Neural progenitor cell (in vitro differentiated cells): ENCODE results near the gene FAM53A. TPM values are rescaled to one million over a fixed set of nuclear protein-coding genes. Genes with fewer than 3 reads are reported as not detected.

Source experiments
- DNase-seq: peaks from one replicate; pipeline ENCODE4 v3.0.0-alpha.2; 2016; ENCODE audit warnings: low spot score
- H2AFZ ChIP-seq: fragments of 200-600 bp; sonication (generic); replicated peaks from 2 replicates; pipeline ENCODE4 v1.6.1; 2016; ENCODE audit warnings: antibody characterized with exemption
- H3F3A ChIP-seq: fragments of 200-600 bp; sonication (generic); 2 replicates; pipeline ENCODE4 v1.6.1; 2016; ENCODE audit warnings: antibody characterized with exemption, low read depth
- H3K27ac ChIP-seq: fragments of 200-600 bp; sonication (generic); 2 replicates; pipeline ENCODE4 v1.5.1; 2016; ENCODE audit warnings: mild to moderate bottlenecking
- H3K27me3 ChIP-seq: fragments of 200-600 bp; sonication (generic); 2 replicates; pipeline ENCODE4 v1.6.1; 2016; ENCODE audit warnings: mild to moderate bottlenecking, moderate library complexity
- H3K36me3 ChIP-seq: fragments of 200-600 bp; sonication (generic); 2 replicates; pipeline ENCODE4 v1.5.1; 2016
- H3K4me1 ChIP-seq: fragments of 200-600 bp; sonication (generic); 2 replicates; pipeline ENCODE4 v1.6.1; 2016; ENCODE audit warnings: mixed run types
- H3K4me2 ChIP-seq: fragments of 200-600 bp; sonication (generic); 2 replicates; pipeline ENCODE4 v1.6.1; 2016
- H3K4me3 ChIP-seq: fragments of 200-600 bp; sonication (generic); 2 replicates; pipeline ENCODE4 v1.5.1; 2016
- H3K79me2 ChIP-seq: fragments of 200-600 bp; sonication (generic); 2 replicates; pipeline ENCODE4 v1.6.1; 2016; ENCODE audit warnings: low read depth
- H3K9ac ChIP-seq: fragments of 200-600 bp; sonication (generic); 2 replicates; pipeline ENCODE4 v1.6.1; 2016
- H3K9me3 ChIP-seq: fragments of 200-600 bp; sonication (generic); 2 replicates; pipeline ENCODE4 v1.5.1; 2016; ENCODE audit warnings: low read depth
- H4K20me1 ChIP-seq: fragments of 200-600 bp; sonication (generic); 2 replicates; pipeline ENCODE4 v1.6.1; 2016; ENCODE audit warnings: low read depth
- H3K27ac Mint-ChIP-seq: 3 replicates; pipeline ENCODE4 v1.8.0; 2021; ENCODE audit warnings: mixed read lengths
- H3K27me3 Mint-ChIP-seq: 2 replicates; pipeline ENCODE4 v1.8.0; 2022; ENCODE audit warnings: low read depth, mild to moderate bottlenecking, inconsistent platforms, moderate library complexity, mixed read lengths; ENCODE audit not compliant: insufficient read depth
- H3K36me3 Mint-ChIP-seq: 3 replicates; pipeline ENCODE4 v1.8.0; 2021; ENCODE audit warnings: mixed read lengths
- H3K4me1 Mint-ChIP-seq: 3 replicates; pipeline ENCODE4 v1.8.0; 2021; ENCODE audit warnings: mixed read lengths
- H3K4me3 Mint-ChIP-seq: 3 replicates; pipeline ENCODE4 v1.8.0; 2021; ENCODE audit warnings: mild to moderate bottlenecking, moderate library complexity, mixed read lengths
- H3K9me3 Mint-ChIP-seq: 3 replicates; pipeline ENCODE4 v1.8.0; 2020; ENCODE audit warnings: mixed read lengths
- EZH2 ChIP-seq: fragments of 200-600 bp; sonication (generic); IDR thresholded peaks from 2 replicates; pipeline ENCODE4 v1.6.1; 2017; ENCODE audit warnings: antibody characterized with exemption, mild to moderate bottlenecking, moderate library complexity
- EZH2phosphoT487 ChIP-seq: fragments of 200-600 bp; sonication (generic); IDR thresholded peaks from 2 replicates; pipeline ENCODE4 v1.6.1; 2017; ENCODE audit warnings: antibody characterized with exemption
- total RNA-seq: library from RNA; depleted of rRNA; stranded (reverse); fragments of >200 nt; gene quantifications from 2 replicates; pipeline ENCODE4 v1.2.3, GENCODE V29; 2015; ENCODE audit warnings: low replicate concordance
- TF ChIP-seq, protein P1 (sequence below): fragments of 200-600 bp; sonication (generic); IDR thresholded peaks from 2 replicates; pipeline ENCODE4 v1.5.1; 2017; ENCODE audit warnings: antibody characterized with exemption, mild to moderate bottlenecking

Gene FAM53A
- total RNA-seq, 1 donor from 2014 or later: 3.2 TPM

DNA sequence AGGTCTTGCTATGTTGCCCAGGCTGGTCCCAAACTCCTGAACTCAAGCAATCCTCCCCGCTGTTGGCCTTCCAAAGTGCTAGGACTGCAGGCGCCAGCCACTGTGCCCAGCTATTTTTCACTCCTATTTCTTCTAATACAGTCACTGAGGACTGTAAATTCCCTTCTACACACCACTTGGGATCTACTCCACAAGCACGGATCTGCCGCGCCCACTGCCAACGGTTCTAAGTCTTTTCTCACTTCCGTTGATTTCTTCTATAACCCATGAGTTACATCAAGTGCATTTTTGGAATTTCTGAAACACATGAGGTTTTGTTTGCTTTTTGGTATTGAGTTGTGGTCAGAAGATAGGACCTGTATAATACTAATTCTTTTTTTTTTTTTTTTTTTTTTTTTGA is 48.6 kb downstream of the FAM53A start:
- Mint-ChIP-seq H3K27ac (no peak overlapping the region), H3K36me3 (peaks cover 2% of the 10 kb centered on the region), H3K4me1 (peaks cover 12% of the 10 kb centered on the region), H3K27me3 (peaks cover 8% of the 10 kb centered on the region), H3K4me3 (no peak overlapping the region), H3K9me3 (peaks cover 3% of the 10 kb centered on the region)
- H2AFZ ChIP-seq: no peak overlapping the region
- no peaks in the 10 kb centered on the region for H3K27me3 ChIP-seq
- H3F3A ChIP-seq: no peaks in the 10 kb centered on the region
- no peaks in the 10 kb centered on the region for H3K79me2 ChIP-seq
- no peaks in the 10 kb centered on the region for H4K20me1 ChIP-seq
- no peak overlapping the region for H3K4me2 ChIP-seq
- no peak for DNase-seq
- H3K4me1 ChIP-seq: no peaks in the 10 kb centered on the region
- H3K9me3 ChIP-seq: no peaks in the 10 kb centered on the region
- no peak for TF ChIP-seq EZH2phosphoT487
- TF ChIP-seq, protein P1, sequence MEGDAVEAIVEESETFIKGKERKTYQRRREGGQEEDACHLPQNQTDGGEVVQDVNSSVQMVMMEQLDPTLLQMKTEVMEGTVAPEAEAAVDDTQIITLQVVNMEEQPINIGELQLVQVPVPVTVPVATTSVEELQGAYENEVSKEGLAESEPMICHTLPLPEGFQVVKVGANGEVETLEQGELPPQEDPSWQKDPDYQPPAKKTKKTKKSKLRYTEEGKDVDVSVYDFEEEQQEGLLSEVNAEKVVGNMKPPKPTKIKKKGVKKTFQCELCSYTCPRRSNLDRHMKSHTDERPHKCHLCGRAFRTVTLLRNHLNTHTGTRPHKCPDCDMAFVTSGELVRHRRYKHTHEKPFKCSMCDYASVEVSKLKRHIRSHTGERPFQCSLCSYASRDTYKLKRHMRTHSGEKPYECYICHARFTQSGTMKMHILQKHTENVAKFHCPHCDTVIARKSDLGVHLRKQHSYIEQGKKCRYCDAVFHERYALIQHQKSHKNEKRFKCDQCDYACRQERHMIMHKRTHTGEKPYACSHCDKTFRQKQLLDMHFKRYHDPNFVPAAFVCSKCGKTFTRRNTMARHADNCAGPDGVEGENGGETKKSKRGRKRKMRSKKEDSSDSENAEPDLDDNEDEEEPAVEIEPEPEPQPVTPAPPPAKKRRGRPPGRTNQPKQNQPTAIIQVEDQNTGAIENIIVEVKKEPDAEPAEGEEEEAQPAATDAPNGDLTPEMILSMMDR: no peak
- no peak for TF ChIP-seq EZH2
- H3K36me3 ChIP-seq: no peaks in the 10 kb centered on the region
- H3K9ac ChIP-seq: no peak overlapping the region
- no peak overlapping the region for H3K4me3 ChIP-seq
- no peak overlapping the region for H3K27ac ChIP-seq

DNA sequence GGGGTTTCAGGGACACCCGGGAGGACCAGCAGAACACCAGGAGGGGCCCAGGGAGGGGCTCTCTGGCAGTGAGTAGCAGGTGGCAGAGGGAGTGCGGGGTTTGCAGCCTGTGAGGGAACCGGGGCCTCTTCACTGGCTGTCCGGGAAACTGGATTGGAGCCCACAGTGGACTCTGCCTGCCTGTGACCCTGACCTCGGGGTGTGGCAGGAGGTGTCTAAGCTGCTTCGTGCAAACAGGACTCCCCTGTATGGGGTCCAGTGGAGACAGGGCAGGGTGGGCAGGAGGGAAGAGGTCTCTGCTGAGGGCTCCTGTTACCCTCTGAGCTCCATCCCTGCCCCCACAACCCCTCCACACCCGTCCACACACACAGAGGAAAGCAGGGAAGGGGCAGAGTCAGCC is 50.1 kb downstream of the FAM53A start:
- TF ChIP-seq EZH2 (no peak), EZH2phosphoT487 (no peak)
- TF ChIP-seq, protein P1: no peak
- Histone ChIP-seq H3F3A (no peaks in the 10 kb centered on the region), H3K79me2 (no peaks in the 10 kb centered on the region), H3K4me2 (no peak overlapping the region), H3K36me3 (no peaks in the 10 kb centered on the region), H2AFZ (no peak overlapping the region), H3K27ac (no peak overlapping the region), H3K27me3 (no peaks in the 10 kb centered on the region), H3K9ac (no peak overlapping the region), H3K4me3 (no peak overlapping the region), H3K9me3 (no peaks in the 10 kb centered on the region), H3K4me1 (no peaks in the 10 kb centered on the region), H4K20me1 (no peaks in the 10 kb centered on the region)
- H3K9me3 Mint-ChIP-seq: peaks cover 3% of the 10 kb centered on the region
- no peak overlapping the region for H3K27ac Mint-ChIP-seq
- H3K4me3 Mint-ChIP-seq: no peak overlapping the region
- peaks cover 6% of the 10 kb centered on the region for H3K4me1 Mint-ChIP-seq
- peaks cover 2% of the 10 kb centered on the region for H3K36me3 Mint-ChIP-seq
- peaks cover 8% of the 10 kb centered on the region for H3K27me3 Mint-ChIP-seq
- DNase-seq: no peak

DNA sequence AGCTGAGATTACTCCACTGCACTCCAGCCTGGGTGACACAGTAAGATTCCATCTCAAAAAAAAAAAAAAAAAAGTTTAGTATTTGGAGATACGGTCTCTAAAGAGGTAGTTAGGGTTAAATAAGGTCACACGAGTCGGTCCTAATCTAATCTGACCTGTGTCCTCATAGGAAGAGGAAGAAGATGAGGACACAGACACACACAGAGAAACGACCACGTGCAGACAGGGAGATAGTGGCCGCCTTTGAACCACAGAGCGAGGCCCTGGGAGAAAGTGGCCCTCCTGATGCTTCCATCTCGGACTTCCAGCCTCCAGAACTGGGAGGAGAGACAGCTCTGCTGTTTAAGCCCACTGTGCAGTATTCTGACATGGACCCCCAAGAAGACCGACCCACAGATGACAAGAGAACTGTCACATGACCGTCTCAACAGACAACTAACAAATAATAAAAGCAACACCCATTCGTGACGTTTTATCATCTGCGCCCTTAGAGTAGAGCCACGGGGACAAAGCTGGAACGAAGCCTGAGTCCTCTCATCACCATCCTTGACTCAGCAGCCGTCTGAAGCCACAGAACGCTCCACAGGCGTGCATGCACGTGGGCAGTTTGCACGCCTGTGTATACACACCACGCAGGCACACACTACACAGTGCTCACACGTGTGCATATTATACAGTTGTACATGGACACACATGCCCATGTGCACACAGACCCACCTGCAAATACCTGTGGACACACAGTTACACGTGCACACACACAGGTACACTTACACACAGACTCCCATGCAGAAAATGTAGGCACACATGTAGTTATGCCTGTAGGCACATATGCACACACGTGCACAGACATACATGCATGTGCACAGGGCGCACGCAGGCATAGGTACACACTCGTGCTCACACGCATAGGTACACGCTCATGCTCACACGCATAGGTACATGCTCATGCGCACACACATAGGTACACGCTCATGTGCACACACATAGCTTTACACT is 51.7 kb downstream of the FAM53A start:
- Histone ChIP-seq H4K20me1 (no peaks in the 10 kb centered on the region), H3K4me2 (no peak overlapping the region), H3K36me3 (no peaks in the 10 kb centered on the region), H3K79me2 (no peaks in the 10 kb centered on the region), H3K9ac (no peak overlapping the region), H3K27ac (no peak overlapping the region), H2AFZ (no peak overlapping the region), H3K4me1 (no peaks in the 10 kb centered on the region), H3F3A (no peaks in the 10 kb centered on the region), H3K27me3 (no peaks in the 10 kb centered on the region), H3K4me3 (no peak overlapping the region), H3K9me3 (no peaks in the 10 kb centered on the region)
- Mint-ChIP-seq H3K27ac (no peak overlapping the region), H3K27me3 (peaks cover 8% of the 10 kb centered on the region), H3K4me1 (peaks cover 6% of the 10 kb centered on the region), H3K9me3 (peaks cover 3% of the 10 kb centered on the region), H3K4me3 (no peak overlapping the region), H3K36me3 (peaks cover 2% of the 10 kb centered on the region)
- DNase-seq: no peak
- TF ChIP-seq EZH2phosphoT487 (no peak), EZH2 (no peak)
- TF ChIP-seq, protein P1: no peak
